ENCODE data around the gene AXIN1.
"Not testable (repeated sequence)": the region's sequence is repeated elsewhere in the genome, so short reads cannot be mapped to it uniquely, and the experiment has no call there.

AXIN1 gene

GRCh38 chr16:354291-354881 lies 1.9 kb upstream of the AXIN1 start:
- H3K4me3 ChIP-seq (ENCODE audit: low read depth, low read length): no peak overlapping the region

- H3K4me3 ChIP-seq (ENCODE audit: low read depth, low read length): peak overlapping the region; percentile 18
Observed at GRCh38 chr16:353404-354290, 1.1 kb upstream of the AXIN1 start.

GRCh38 chr16:351804-352520 lies 561 bp downstream of the AXIN1 start:
- H3K4me3 ChIP-seq (ENCODE audit: low read depth, low read length): peak overlapping the region; percentile 67

GRCh38 chr16:350203-350602 lies 2.3 kb downstream of the AXIN1 start:
- H3K4me3 ChIP-seq (ENCODE audit: low read depth, low read length): no peak overlapping the region

GRCh38 chr16:349211-349610 lies 3.3 kb downstream of the AXIN1 start:
- H3K4me3 ChIP-seq (ENCODE audit: low read depth, low read length): no peak overlapping the region

GRCh38 chr16:348495-348894 lies 4.0 kb downstream of the AXIN1 start:
- not testable (repeated sequence) for H3K4me3 ChIP-seq (ENCODE audit: low read depth, low read length)

GRCh38 chr16:347203-347602 lies 5.3 kb downstream of the AXIN1 start:
- no peak overlapping the region for H3K4me3 ChIP-seq (ENCODE audit: low read depth, low read length)

GRCh38 chr16:346587-346986 lies 5.9 kb downstream of the AXIN1 start:
- H3K4me3 ChIP-seq (ENCODE audit: low read depth, low read length): no peak overlapping the region

- no peak overlapping the region for H3K4me3 ChIP-seq (ENCODE audit: low read depth, low read length)
Observed at GRCh38 chr16:345772-346171, 6.8 kb downstream of the AXIN1 start.

GRCh38 chr16:342455-343213 lies 9.9 kb downstream of the AXIN1 start:
- H3K4me3 ChIP-seq (ENCODE audit: low read depth, low read length): no peak overlapping the region

GRCh38 chr16:341974-342336 lies 10.6 kb downstream of the AXIN1 start:
- not testable (repeated sequence) for H3K4me3 ChIP-seq (ENCODE audit: low read depth, low read length)

- not testable (repeated sequence) for H3K4me3 ChIP-seq (ENCODE audit: low read depth, low read length)
Observed at GRCh38 chr16:341095-341973, 11.2 kb downstream of the AXIN1 start.

- H3K4me3 ChIP-seq (ENCODE audit: low read depth, low read length): no peak overlapping the region
Observed at GRCh38 chr16:340370-341091, 12.0 kb downstream of the AXIN1 start.

- H3K4me3 ChIP-seq (ENCODE audit: low read depth, low read length): no peak overlapping the region
Observed at GRCh38 chr16:339680-340079, 12.8 kb downstream of the AXIN1 start.

GRCh38 chr16:337975-338575 lies 14.4 kb downstream of the AXIN1 start:
- H3K4me3 ChIP-seq (ENCODE audit: low read depth, low read length): no peak overlapping the region

GRCh38 chr16:337437-337836 lies 15.1 kb downstream of the AXIN1 start:
- no peak overlapping the region for H3K4me3 ChIP-seq (ENCODE audit: low read depth, low read length)

- H3K4me3 ChIP-seq (ENCODE audit: low read depth, low read length): no peak overlapping the region
Observed at GRCh38 chr16:336269-336668, 16.3 kb downstream of the AXIN1 start.

- H3K4me3 ChIP-seq (ENCODE audit: low read depth, low read length): not testable (repeated sequence)
Observed at GRCh38 chr16:334861-335632, 17.5 kb downstream of the AXIN1 start.

Measured in iPS-11a (cell line).